MM.1S (cell line): Measurements from ENCODE around the gene NFATC4.

Experiments used
- DNase-seq: peaks from one replicate; pipeline ENCODE4 v3.0.0-alpha.2; 2015
- H2AFZ ChIP-seq: fragments of 300-600 bp; sonication (generic); 2 replicates; pipeline ENCODE4 v1.6.0; 2016; ENCODE audit warnings: antibody characterized with exemption, low read length
- H3F3A ChIP-seq: fragments of 300-600 bp; sonication (generic); 2 replicates; pipeline ENCODE4 v1.6.1; 2016; ENCODE audit warnings: mild to moderate bottlenecking, antibody characterized with exemption, low read length, moderate library complexity, mixed read lengths; ENCODE audit not compliant: insufficient read depth
- H3K27ac ChIP-seq: fragments of 300-600 bp; sonication (generic); 2 replicates; pipeline ENCODE4 v1.5.1; 2016; ENCODE audit warnings: mild to moderate bottlenecking, low read length
- H3K27me3 ChIP-seq: fragments of 300-600 bp; sonication (generic); replicated peaks from 2 replicates; pipeline ENCODE4 v1.6.0; 2016; ENCODE audit warnings: low read length; ENCODE audit not compliant: insufficient read depth
- H3K36me3 ChIP-seq: fragments of 300-600 bp; sonication (generic); replicated peaks from 2 replicates; pipeline ENCODE4 v1.6.1; 2016; ENCODE audit warnings: mild to moderate bottlenecking, low read length, mixed read lengths; ENCODE audit not compliant: insufficient read depth
- H3K4me1 ChIP-seq: fragments of 300-600 bp; sonication (generic); 2 replicates; pipeline ENCODE4 v1.6.1; 2016; ENCODE audit warnings: low read length, mixed read lengths
- H3K4me2 ChIP-seq: fragments of 300-600 bp; sonication (generic); 2 replicates; pipeline ENCODE4 v1.6.0; 2016; ENCODE audit warnings: low read depth, low read length
- H3K4me3 ChIP-seq: fragments of 300-600 bp; sonication (generic); 2 replicates; pipeline ENCODE4 v1.5.1; 2016; ENCODE audit warnings: low read length, mixed read lengths
- H3K79me2 ChIP-seq: fragments of 300-600 bp; sonication (generic); 2 replicates; pipeline ENCODE4 v1.6.1; 2016; ENCODE audit warnings: mixed run types, low read length, mixed read lengths
- H3K9ac ChIP-seq: fragments of 300-600 bp; sonication (generic); 2 replicates; pipeline ENCODE4 v1.6.1; 2016; ENCODE audit warnings: low read length, mixed read lengths
- H3K9me2 ChIP-seq: fragments of 300-600 bp; sonication (generic); replicated peaks from 2 replicates; pipeline ENCODE4 v1.6.1; 2016; ENCODE audit warnings: mild to moderate bottlenecking, low read length, mixed read lengths; ENCODE audit not compliant: insufficient read depth
- H3K9me3 ChIP-seq: fragments of 300-600 bp; sonication (generic); replicated peaks from 2 replicates; pipeline ENCODE4 v1.6.1; 2016; ENCODE audit warnings: mild to moderate bottlenecking, low read length, mixed read lengths; ENCODE audit not compliant: insufficient read depth
- H4K20me1 ChIP-seq: fragments of 300-600 bp; sonication (generic); 2 replicates; pipeline ENCODE4 v1.6.1; 2016; ENCODE audit warnings: mild to moderate bottlenecking, low read length, moderate library complexity, mixed read lengths; ENCODE audit not compliant: insufficient read depth
- CTCF ChIP-seq: fragments of 300-600 bp; sonication (generic); IDR thresholded peaks from 2 replicates; pipeline ENCODE4 v1.5.1; 2016; ENCODE audit warnings: antibody characterized with exemption, low read length, mixed read lengths
- EZH2 ChIP-seq: fragments of 300-600 bp; sonication (generic); optimal IDR thresholded peaks from 2 replicates; pipeline ENCODE3; 2017; ENCODE audit warnings: low read depth, mild to moderate bottlenecking, antibody characterized with exemption, low read length, mixed read lengths
- EZH2phosphoT487 ChIP-seq: fragments of 300-600 bp; sonication (generic); IDR thresholded peaks from 2 replicates; pipeline ENCODE4 v1.6.1; 2018; ENCODE audit warnings: antibody characterized with exemption, low read length

NFATC4 gene

GRCh38 chr14:24379907-24380730 lies 12.1 kb downstream of the NFATC4 start:
- Histone ChIP-seq H3K79me2 (no peaks in the 10 kb centered on the region), H3K9me2 (no peaks in the 10 kb centered on the region), H3K4me3 (no peak overlapping the region), H4K20me1 (no peaks in the 10 kb centered on the region), H3K27me3 (no peaks in the 10 kb centered on the region), H3K4me1 (no peaks in the 10 kb centered on the region), H2AFZ (no peak overlapping the region), H3K27ac (no peak overlapping the region), H3K9ac (no peak overlapping the region), H3F3A (no peaks in the 10 kb centered on the region), H3K9me3 (no peaks in the 10 kb centered on the region), H3K4me2 (no peak overlapping the region), H3K36me3 (no peaks in the 10 kb centered on the region)
- no peak for TF ChIP-seq CTCF
- TF ChIP-seq EZH2 = no peak
- no peak for TF ChIP-seq EZH2phosphoT487
- no peak for DNase-seq

GRCh38 chr14:24381363-24382063 lies 13.5 kb downstream of the NFATC4 start:
- Histone ChIP-seq H3F3A (no peaks in the 10 kb centered on the region), H3K9me3 (no peaks in the 10 kb centered on the region), H3K9ac (no peak overlapping the region), H2AFZ (no peak overlapping the region), H3K4me3 (no peak overlapping the region), H3K9me2 (no peaks in the 10 kb centered on the region), H3K36me3 (no peaks in the 10 kb centered on the region), H3K79me2 (no peaks in the 10 kb centered on the region), H3K4me2 (no peak overlapping the region), H3K27me3 (no peaks in the 10 kb centered on the region), H3K27ac (no peak overlapping the region), H3K4me1 (no peaks in the 10 kb centered on the region), H4K20me1 (no peaks in the 10 kb centered on the region)
- TF ChIP-seq EZH2phosphoT487 = no peak
- TF ChIP-seq CTCF = no peak
- no peak for TF ChIP-seq EZH2
- no peak for DNase-seq

- H3K4me3 ChIP-seq = no peak overlapping the region
- H3K9me3 ChIP-seq = no peaks in the 10 kb centered on the region
- H2AFZ ChIP-seq = no peak overlapping the region
- H3F3A ChIP-seq = no peaks in the 10 kb centered on the region
- no peak overlapping the region for H3K9ac ChIP-seq
- H3K27ac ChIP-seq = no peak overlapping the region
- H3K4me2 ChIP-seq = no peak overlapping the region
- no peak for TF ChIP-seq EZH2phosphoT487
- no peak for TF ChIP-seq CTCF
- no peak for TF ChIP-seq EZH2
- no peaks in the 10 kb centered on the region for H3K79me2 ChIP-seq
- no peaks in the 10 kb centered on the region for H3K9me2 ChIP-seq
- H3K36me3 ChIP-seq = no peaks in the 10 kb centered on the region
- H3K4me1 ChIP-seq = no peaks in the 10 kb centered on the region
- DNase-seq = no peak
- no peaks in the 10 kb centered on the region for H4K20me1 ChIP-seq
- no peaks in the 10 kb centered on the region for H3K27me3 ChIP-seq
These were observed 14.0 kb downstream of the NFATC4 start for GRCh38 chr14:24382064-24382371.
